Measurements from ENCODE around the gene CBLB.

CBLB gene

GRCh38 chr3:105869861-105870755, 1.3 kb upstream of the CBLB start:
- no peak for DNase-seq (ENCODE audit: low read depth in 2 of 2)

- DNase-seq (ENCODE audit: low read depth in 2 of 2): no peak
These were observed 670 bp upstream of the CBLB start for GRCh38 chr3:105869531-105869833.

GRCh38 chr3:105868431-105868741, 426 bp downstream of the CBLB start:
- DNase-seq (ENCODE audit: low read depth in 2 of 2): no peak

GRCh38 chr3:105867712-105868430, 941 bp downstream of the CBLB start:
- no peak for DNase-seq (ENCODE audit: low read depth in 2 of 2)

- DNase-seq (ENCODE audit: low read depth in 2 of 2): no peak
These were observed 1.9 kb downstream of the CBLB start for GRCh38 chr3:105866656-105867653.

- DNase-seq (ENCODE audit: low read depth in 2 of 2): no peak
These were observed 2.9 kb downstream of the CBLB start for GRCh38 chr3:105865867-105866350.

- DNase-seq (ENCODE audit: low read depth in 2 of 2): no peak
These were observed 3.7 kb downstream of the CBLB start for GRCh38 chr3:105865016-105865623.

GRCh38 chr3:105864212-105864611, 4.6 kb downstream of the CBLB start:
- DNase-seq (ENCODE audit: low read depth in 2 of 2): no peak

GRCh38 chr3:105863608-105864007, 5.2 kb downstream of the CBLB start:
- no peak for DNase-seq (ENCODE audit: low read depth in 2 of 2)

- no peak for DNase-seq (ENCODE audit: low read depth in 2 of 2)
These were observed 6.6 kb downstream of the CBLB start for GRCh38 chr3:105862217-105862616.

GRCh38 chr3:105860641-105861040, 8.2 kb downstream of the CBLB start:
- DNase-seq (ENCODE audit: low read depth in 2 of 2): no peak

GRCh38 chr3:105858017-105858416, 10.8 kb downstream of the CBLB start:
- no peak for DNase-seq (ENCODE audit: low read depth in 2 of 2)

- DNase-seq (ENCODE audit: low read depth in 2 of 2): no peak
These were observed 11.2 kb downstream of the CBLB start for GRCh38 chr3:105857601-105858000.

- no peak for DNase-seq (ENCODE audit: low read depth in 2 of 2)
These were observed 12.2 kb downstream of the CBLB start for GRCh38 chr3:105856605-105857004.

GRCh38 chr3:105853801-105854432, 14.9 kb downstream of the CBLB start:
- no peak for DNase-seq (ENCODE audit: low read depth in 2 of 2)

- no peak for DNase-seq (ENCODE audit: low read depth in 2 of 2)
These were observed 17.2 kb downstream of the CBLB start for GRCh38 chr3:105851582-105851981.

- no peak for DNase-seq (ENCODE audit: low read depth in 2 of 2)
These were observed 17.6 kb downstream of the CBLB start for GRCh38 chr3:105851176-105851575.

- DNase-seq (ENCODE audit: low read depth in 2 of 2): no peak
These were observed 18.2 kb downstream of the CBLB start for GRCh38 chr3:105850593-105850992.

GRCh38 chr3:105848821-105849220, 20.0 kb downstream of the CBLB start:
- no peak for DNase-seq (ENCODE audit: low read depth in 2 of 2)

GRCh38 chr3:105847865-105848264, 20.9 kb downstream of the CBLB start:
- DNase-seq (ENCODE audit: low read depth in 2 of 2): no peak

GRCh38 chr3:105847452-105847851, 21.4 kb downstream of the CBLB start:
- no peak for DNase-seq (ENCODE audit: low read depth in 2 of 2)
